D721Med (cell line): Measurements from ENCODE around the gene ADAMTS8.
"Not testable (repeated sequence)": the region's sequence is repeated elsewhere in the genome, so short reads cannot be mapped to it uniquely, and the experiment has no call there.

Experiments
- DNase-seq: peaks from one replicate; pipeline ENCODE4 v3.0.0; 2011; ENCODE audit warnings: low spot score; ENCODE audit not compliant: insufficient read length
- FAIRE-seq: peaks from 2 replicates; lab custom pipeline; 2011; peaks lifted over from hg19 to GRCh38; lab: Jason Lieb, UNC
- CTCF ChIP-seq: IDR thresholded peaks from 2 replicates; pipeline ENCODE4 v1.5.1; 2012; ENCODE audit warnings: mild to moderate bottlenecking, control low read depth; ENCODE audit not compliant: insufficient read depth; ENCODE audit errors: missing control alignments

ADAMTS8 gene

GRCh38 chr11:130448039-130448415, 19.6 kb upstream of the ADAMTS8 start:
- DNase-seq, result no peak
- no peak for TF ChIP-seq CTCF
- no peak for FAIRE-seq

- DNase-seq (no peak), FAIRE-seq (no peak)
- TF ChIP-seq CTCF, result no peak
These were observed 17.4 kb upstream of the ADAMTS8 start for GRCh38 chr11:130445788-130446187.

GRCh38 chr11:130442737-130443136, 14.3 kb upstream of the ADAMTS8 start:
- no peak for FAIRE-seq
- TF ChIP-seq CTCF, result no peak
- no peak for DNase-seq

- FAIRE-seq (no peak), DNase-seq (no peak)
- TF ChIP-seq CTCF, result no peak
These were observed 13.3 kb upstream of the ADAMTS8 start for GRCh38 chr11:130441719-130442118.

GRCh38 chr11:130439876-130440275, 11.5 kb upstream of the ADAMTS8 start:
- FAIRE-seq, result no peak
- DNase-seq, result no peak
- no peak for TF ChIP-seq CTCF

- DNase-seq (no peak), FAIRE-seq (no peak)
- no peak for TF ChIP-seq CTCF
These were observed 10.7 kb upstream of the ADAMTS8 start for GRCh38 chr11:130439160-130439519.

GRCh38 chr11:130438401-130439159, 10.2 kb upstream of the ADAMTS8 start:
- FAIRE-seq, DNase-seq: not testable (repeated sequence)
